K562 (cell line): ENCODE results near the gene HSD17B2. TPM values are rescaled to one million over a fixed set of nuclear protein-coding genes. Genes with fewer than 3 reads are reported as not detected.

ENCODE experiments used
- ATAC-seq: fragments of 200-7000 bp; cut with Tn5 transposase; 3 replicates; pipeline ENCODE4 v1.9.1; 2020; ENCODE audit warnings: moderate library complexity
- BruUV-seq: library from RNA; stranded (reverse); fragments of 400-500 nt; replicated peaks from 2 replicates; lab custom pipeline; 2021; lab: Mats Ljungman, UMichigan
- CTCF ChIA-PET: fragments of 300-600 bp; formaldehyde crosslinking; extraction: SDS; loops from one replicate; lab custom pipeline; 2021; ENCODE audit warnings: low intra/inter-chr PET ratio; lab: Yijun Ruan, JAX
- POLR2A ChIA-PET: fragments of 300-600, 350-650 bp; sonication (Branson Sonifier 250); formaldehyde crosslinking; extraction: SDS; loops from one replicate; lab custom pipeline; 2021; ENCODE audit warnings: antibody characterized with exemption, inconsistent platforms; lab: Yijun Ruan, JAX
- DNase-seq, 4 experiments: peaks; one replicate each; pipeline versions ENCODE4 v3.0.0 to v3.0.0-alpha.2; 2011 to 2018; ENCODE audit warnings: low spot score in 3 of 4, mixed read lengths in 3 of 4; ENCODE audit errors: extremely low read depth in 1 of 4
- FAIRE-seq: peaks from 2 replicates; lab custom pipeline; 2011; peaks lifted over from hg19 to GRCh38; lab: Jason Lieb, UNC
- H2AFZ ChIP-seq: 2 replicates; pipeline ENCODE4 v1.6.0; 2011; ENCODE audit warnings: low read depth, low read length, control low read depth, inconsistent platforms
- H3K27ac ChIP-seq: fragments of 200-600 bp; 3 replicates; pipeline ENCODE4 v1.8.0; 2011; ENCODE audit warnings: low read depth, mild to moderate bottlenecking, control low read depth, inconsistent platforms, low read length, moderate library complexity, mixed read lengths; ENCODE audit errors: extremely low read depth
- H3K27me3 ChIP-seq, 2 experiments: fragments of 300-600 bp in 1 of 2; 2 replicates in 1 of 2; 3 replicates in 1 of 2; pipeline versions ENCODE4 v1.6.0 to v1.8.0; 2011; ENCODE audit warnings: inconsistent platforms in 2 of 2, low read length in 2 of 2, mild to moderate bottlenecking in 1 of 2, mixed read lengths in 1 of 2, moderate library complexity in 1 of 2; ENCODE audit not compliant: control insufficient read depth in 2 of 2, insufficient read depth in 2 of 2
- H3K36me3 ChIP-seq: fragments of 300-600 bp; 3 replicates; pipeline ENCODE4 v1.8.0; 2011; ENCODE audit warnings: mild to moderate bottlenecking, low read length, inconsistent platforms; ENCODE audit not compliant: control insufficient read depth, insufficient read depth
- H3K4me1 ChIP-seq, 2 experiments: fragments of 200-600 bp in 1 of 2; replicated peaks in 1 of 2; 2 replicates in 1 of 2; 3 replicates in 1 of 2; pipeline versions ENCODE4 v1.5.1 to v1.8.0; 2011; ENCODE audit warnings: inconsistent platforms in 2 of 2, low read length in 2 of 2, mild to moderate bottlenecking in 1 of 2, mixed read lengths in 1 of 2, moderate library complexity in 1 of 2; ENCODE audit not compliant: control insufficient read depth in 2 of 2, insufficient read depth in 2 of 2
- H3K4me2 ChIP-seq: 2 replicates; pipeline ENCODE4 v1.6.1; 2011; ENCODE audit warnings: low read length, control low read depth, inconsistent platforms, mixed read lengths; ENCODE audit not compliant: insufficient read depth
- H3K4me3 ChIP-seq: fragments of 200-600 bp; sonication (generic), shearing (Covaris generic); 2 replicates; pipeline ENCODE4 v1.5.1; 2016; ENCODE audit warnings: control low read depth, inconsistent platforms
- H3K79me2 ChIP-seq: fragments of 200-600 bp; 3 replicates; pipeline ENCODE4 v1.8.0; 2011; ENCODE audit warnings: low read length, inconsistent platforms; ENCODE audit not compliant: control insufficient read depth, insufficient read depth
- H3K9ac ChIP-seq, 2 experiments: 2 replicates each; pipeline versions ENCODE4 v1.6.0 to v1.6.1; 2011; ENCODE audit warnings: low read depth in 2 of 2, low read length in 2 of 2, control low read depth in 1 of 2, inconsistent platforms in 1 of 2, mild to moderate bottlenecking in 1 of 2, mixed read lengths in 1 of 2; ENCODE audit not compliant: insufficient read depth in 1 of 2
- H3K9me1 ChIP-seq: one replicate; pipeline ENCODE4 v1.6.0; 2011; ENCODE audit warnings: inconsistent platforms, mild to moderate bottlenecking, low read length, moderate library complexity; ENCODE audit not compliant: control insufficient read depth, insufficient read depth
- H3K9me3 ChIP-seq: replicated peaks from 2 replicates; pipeline ENCODE4 v1.5.1; 2011; ENCODE audit warnings: low read depth, low read length, inconsistent platforms; ENCODE audit not compliant: control insufficient read depth, insufficient read depth
- H4K20me1 ChIP-seq: replicated peaks from 2 replicates; pipeline ENCODE4 v1.6.1; 2011; ENCODE audit warnings: low read length, inconsistent platforms, mixed read lengths; ENCODE audit not compliant: control insufficient read depth, insufficient read depth
- ARHGAP35 ChIP-seq: fragments of 450-650 bp; IDR thresholded peaks from 2 replicates; pipeline ENCODE4 v1.6.1; 2018; ENCODE audit not compliant: partially characterized antibody
- KDM4B ChIP-seq, 2 experiments: fragments of 450-650 bp in 1 of 2; sonication (generic) in 1 of 2; IDR thresholded peaks; 2 replicates each; pipeline ENCODE4 v1.6.1; 2016 to 2017; ENCODE audit warnings: borderline replicate concordance in 2 of 2, antibody characterized with exemption in 1 of 2, low read depth in 1 of 2, mild to moderate bottlenecking in 1 of 2
- NBN ChIP-seq: fragments of 450-650 bp; IDR thresholded peaks from 2 replicates; pipeline ENCODE4 v1.6.1; 2016; ENCODE audit warnings: low read depth, mild to moderate bottlenecking
- POLR2A ChIP-seq: fragments of 450-650 bp; conservative IDR thresholded peaks from 2 replicates; pipeline ENCODE4 v1.6.1; 2016
- TAL1 ChIP-seq: fragments of 450-650 bp; IDR thresholded peaks from 2 replicates; pipeline ENCODE4 v1.6.1; 2016; ENCODE audit warnings: mild to moderate bottlenecking
- TCF15 ChIP-seq: fragments of 250-450 bp; sonication (Bioruptor Pico); IDR thresholded peaks from 2 replicates; pipeline ENCODE4 v1.8.0; 2022; ENCODE audit warnings: moderate library complexity, mild to moderate bottlenecking, inconsistent platforms
- VEZF1 ChIP-seq: fragments of 200-800 bp; sonication (Bioruptor generic); IDR thresholded peaks from 2 replicates; pipeline ENCODE4 v1.6.1; 2017; ENCODE audit warnings: missing genetic modification characterization, missing compliant biosample characterization
- ZFP1 ChIP-seq: fragments of 450-650 bp; formaldehyde crosslinking; IDR thresholded peaks from 2 replicates; pipeline ENCODE4 v1.4.0; 2020; ENCODE audit warnings: mild to moderate bottlenecking, mixed read lengths
- ZNF133 ChIP-seq: fragments of 250-450 bp; sonication (Bioruptor Pico); IDR thresholded peaks from 2 replicates; pipeline ENCODE4 v1.4.0; 2020; ENCODE audit warnings: mild to moderate bottlenecking
- ZNF324 ChIP-seq: fragments of 250-450 bp; sonication (Bioruptor Pico); IDR thresholded peaks from 2 replicates; pipeline ENCODE4 v1.4.0; 2020; ENCODE audit warnings: mild to moderate bottlenecking
- ZNF384 ChIP-seq: IDR thresholded peaks from 2 replicates; pipeline ENCODE4 v1.6.1; 2012; ENCODE audit warnings: low read depth, low read length, improper control_type of control experiment
- ZNF507 ChIP-seq: conservative IDR thresholded peaks from 2 replicates; pipeline ENCODE4 v1.6.1; 2017; ENCODE audit warnings: missing genetic modification characterization, missing compliant biosample characterization
- ZNF609 ChIP-seq: sonication (generic); formaldehyde crosslinking; IDR thresholded peaks from 2 replicates; pipeline ENCODE4 v1.8.1; 2023; ENCODE audit warnings: missing genetic modification reagents, mild to moderate bottlenecking, borderline replicate concordance
- WGBS: fragments of 100-300 bp; shearing (Covaris generic); methylation state at CpG from one replicate; pipeline ENCODE4 v1.1.6; 2016; ENCODE audit warnings: low coverage, mixed read lengths; ENCODE audit not compliant: insufficient coverage; ENCODE audit errors: missing lambda C conversion rate; 5-methylcytosine and 5-hydroxymethylcytosine counted together
- in situ Hi-C: fragments of 300-500 bp; cut with MboI; formaldehyde crosslinking; loops from 4 replicates; pipeline ENCODE4 v1.15.0; 2018; ENCODE audit warnings: inconsistent platforms, mixed read lengths
- intact Hi-C: fragments of 100-400 bp; cut with micrococcal nuclease; formaldehyde crosslinking; loops from 2 replicates; pipeline ENCODE4 v1.14.2; 2022
- polyA plus RNA-seq, 8 experiments: library from polyadenylated mRNA; depleted of rRNA in 4 of 8; stranded (reverse) in 5 of 8; unstranded in 3 of 8; fragments of >200 nt; fragmentation: Nextera tagmentation in 2 of 8; fragmentation: Illumina TruSeq in 1 of 8; extraction: Ambion mirVana in 2 of 8; extraction: Trizol in 1 of 8; gene quantifications; 2 replicates each; pipeline versions ENCODE4 v1.2.1 to v1.2.3, GENCODE V29; 2011 to 2014; ENCODE audit warnings: inconsistent platforms in 1 of 8, missing spikeins in 1 of 8
- total RNA-seq, 7 experiments: library from RNA; depleted of rRNA in 6 of 7; stranded (reverse); fragments of >200 nt in 6 of 7; fragmentation: Illumina TruSeq in 2 of 7; extraction: Trizol in 2 of 7; gene quantifications; 2 replicates each; pipeline versions ENCODE4 v1.2.1 to v1.2.3, GENCODE V29; 2011 to 2021; ENCODE audit warnings: low replicate concordance in 1 of 7
- TF ChIP-seq, protein P1 (sequence below): fragments of 450-650 bp; formaldehyde crosslinking; IDR thresholded peaks from 2 replicates; pipeline ENCODE4 v1.4.0; 2020; ENCODE audit warnings: mild to moderate bottlenecking, mixed read lengths

The HSD17B2 gene
- total and polyA plus RNA-seq, 9 of the 15 experiments (the other 6 are each of a cell fraction or from before 2014, with no cell fraction given) = not detected

- H3K36me3 ChIP-seq = no peaks in the 10 kb centered on the region
- in situ Hi-C loops (no loop called here), intact Hi-C loops (no loop called here)
- ChIA-PET CTCF (no interaction called here), POLR2A (no interaction called here)
- H3K9me3 ChIP-seq = no peaks in the 10 kb centered on the region
- WGBS = 2% methylated on average over 4 of the region's 4 CpGs
- H4K20me1 ChIP-seq = no peaks in the 10 kb centered on the region
- DNase-seq (no peak), ATAC-seq (no peak), FAIRE-seq (no peak)
- TF ChIP-seq ZFP1 = no peak
- no peak for TF ChIP-seq POLR2A
- TF ChIP-seq ZNF507 (tag) = no peak
- no peak for TF ChIP-seq ZNF609 (CRISPR knock-in tag)
- TF ChIP-seq ZNF384 = no peak
- no peak for TF ChIP-seq ARHGAP35
- TF ChIP-seq KDM4B (IDR thresholded peaks at IDR 0.05; ENCODE audit: borderline replicate concordance in 2 of 2, low read depth in 1 of 2) = no peak
- TF ChIP-seq, protein P1, sequence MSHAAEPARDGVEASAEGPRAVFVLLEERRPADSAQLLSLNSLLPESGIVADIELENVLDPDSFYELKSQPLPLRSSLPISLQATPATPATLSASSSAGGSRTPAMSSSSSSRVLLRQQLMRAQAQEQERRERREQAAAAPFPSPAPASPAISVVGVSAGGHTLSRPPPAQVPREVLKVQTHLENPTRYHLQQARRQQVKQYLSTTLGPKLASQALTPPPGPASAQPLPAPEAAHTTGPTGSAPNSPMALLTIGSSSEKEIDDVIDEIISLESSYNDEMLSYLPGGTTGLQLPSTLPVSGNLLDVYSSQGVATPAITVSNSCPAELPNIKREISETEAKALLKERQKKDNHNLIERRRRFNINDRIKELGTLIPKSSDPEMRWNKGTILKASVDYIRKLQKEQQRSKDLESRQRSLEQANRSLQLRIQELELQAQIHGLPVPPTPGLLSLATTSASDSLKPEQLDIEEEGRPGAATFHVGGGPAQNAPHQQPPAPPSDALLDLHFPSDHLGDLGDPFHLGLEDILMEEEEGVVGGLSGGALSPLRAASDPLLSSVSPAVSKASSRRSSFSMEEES (CRISPR knock-in tag) = no peak
- no peak for TF ChIP-seq ZNF324
- no peak for TF ChIP-seq TAL1
- TF ChIP-seq VEZF1 (CRISPR knock-in tag) = no peak
- no peak for TF ChIP-seq ZNF133 (CRISPR knock-in tag)
- TF ChIP-seq NBN = no peak
- TF ChIP-seq TCF15 (CRISPR knock-in tag) = no peak
- H3K4me3 ChIP-seq = no peak overlapping the region
- H3K4me1 ChIP-seq = no peaks in the 10 kb centered on the region
- no peak overlapping the region for H2AFZ ChIP-seq
- no peak overlapping the region for H3K9ac ChIP-seq
- no peaks in the 10 kb centered on the region for H3K79me2 ChIP-seq
- H3K4me2 ChIP-seq = no peak overlapping the region
- no TSS peak for BruUV-seq
- no peak overlapping the region for H3K27ac ChIP-seq
- H3K9me1 ChIP-seq = no peaks in the 10 kb centered on the region
- H3K27me3 ChIP-seq = 0 out of 5 replicates have a peak, but pooled peaks cover 0 to 2% of the 10 kb centered on the region in 2 experiments
Observed at GRCh38 chr16:82088483-82088882, 53.4 kb downstream of the HSD17B2 start.
